ENCODE results near the gene RASSF9. TPM values are rescaled to one million over a fixed set of nuclear protein-coding genes. Genes with fewer than 3 reads are reported as not detected.

Gene RASSF9
- total and polyA plus RNA-seq, 7 experiments from 2014 or later: not detected

DNA sequence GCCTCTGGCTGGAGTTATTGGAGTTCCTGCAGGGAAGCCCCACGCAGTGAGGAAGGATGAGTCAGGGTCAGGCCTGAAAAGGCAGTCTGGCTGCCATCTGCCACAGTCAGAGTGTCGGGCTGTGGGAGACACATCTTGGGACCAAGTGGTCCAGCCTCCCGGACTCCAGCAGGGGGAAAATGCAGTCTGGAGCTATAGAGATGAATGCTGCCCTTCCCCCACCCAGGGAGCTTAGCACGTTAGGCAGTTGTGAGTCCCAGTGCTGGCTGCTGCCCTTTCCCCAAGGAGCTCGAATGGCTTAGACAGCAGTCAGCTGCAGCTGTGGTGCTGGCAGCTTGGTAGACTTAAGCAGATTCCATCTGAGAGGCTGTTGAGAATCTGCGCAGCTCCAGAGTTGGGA lies 29.7 kb upstream of the RASSF9 start:
- Histone ChIP-seq H3K9me3 (ENCODE audit: control insufficient read depth in 2 of 3, low read length in 3 of 3) (no peaks in the 10 kb centered on the region), H3K36me3 (ENCODE audit: control insufficient read depth in 2 of 3, insufficient read depth in 3 of 3, low read length in 3 of 3) (no peaks in the 10 kb centered on the region), H3K27ac (ENCODE audit: low read depth, low read length) (no peak overlapping the region), H3K4me3 (ENCODE audit: low read length) (no peak overlapping the region), H3K27me3 (ENCODE audit: control insufficient read depth in 2 of 2, insufficient read depth in 2 of 2, low read length in 2 of 2) (no peaks in the 10 kb centered on the region), H3K4me1 (ENCODE audit: control insufficient read depth in 2 of 2, insufficient read depth in 2 of 2, low read length in 2 of 2) (no peaks in the 10 kb centered on the region)
- Mint-ChIP-seq H3K9me3 (peaks cover 0 to 8% (median 0%) of the 10 kb centered on the region in 11 donors), H3K4me1 (no peaks in the 10 kb centered on the region), H3K36me3 (no peaks in the 10 kb centered on the region), H3K27me3 (peaks cover 0 to 2% (median 0%) of the 10 kb centered on the region in 5 donors), H3K27ac (no peak overlapping the region), H3K4me3 (no peak overlapping the region)
- ATAC-seq (no peak), DNase-seq (no peak)
- CTCF ChIA-PET: no interaction called here
- intact Hi-C loops (cut with micrococcal nuclease): no loop called here
- POLR2A ChIA-PET: no interaction called here

DNA sequence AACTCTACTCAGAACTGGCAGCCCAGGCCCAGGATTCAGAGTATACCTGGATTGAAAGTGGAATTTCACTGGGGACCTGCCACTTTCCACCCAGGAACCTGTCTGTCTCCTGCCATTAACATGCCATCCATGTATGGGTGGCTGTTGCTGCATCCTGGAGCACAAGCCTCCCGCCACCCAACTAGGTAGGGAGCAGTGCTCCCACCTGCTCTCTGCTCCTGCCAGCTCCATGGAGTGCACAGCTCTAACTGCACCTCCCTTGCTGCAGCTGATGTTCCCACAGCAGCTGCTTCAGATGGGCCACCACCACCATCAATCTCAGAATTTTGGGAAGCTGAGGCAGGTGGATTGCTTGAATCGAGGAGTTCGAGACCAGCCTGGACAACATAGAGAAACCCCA lies 20.8 kb upstream of the RASSF9 start:
- Histone ChIP-seq H3K4me1 (ENCODE audit: control insufficient read depth in 2 of 2, insufficient read depth in 2 of 2, low read length in 2 of 2) (no peaks in the 10 kb centered on the region), H3K4me3 (ENCODE audit: low read length) (no peak overlapping the region), H3K36me3 (ENCODE audit: control insufficient read depth in 2 of 3, insufficient read depth in 3 of 3, low read length in 3 of 3) (no peaks in the 10 kb centered on the region), H3K9me3 (ENCODE audit: control insufficient read depth in 2 of 3, low read length in 3 of 3) (no peaks in the 10 kb centered on the region), H3K27ac (ENCODE audit: low read depth, low read length) (no peak overlapping the region), H3K27me3 (ENCODE audit: control insufficient read depth in 2 of 2, insufficient read depth in 2 of 2, low read length in 2 of 2) (no peaks in the 10 kb centered on the region)
- no peaks in the 10 kb centered on the region for H3K27me3 Mint-ChIP-seq
- peaks cover 0 to 10% (median 0%) of the 10 kb centered on the region in 11 donors for H3K9me3 Mint-ChIP-seq
- H3K27ac Mint-ChIP-seq: no peak overlapping the region
- CTCF ChIA-PET: no interaction called here
- no peaks in the 10 kb centered on the region for H3K4me1 Mint-ChIP-seq
- POLR2A ChIA-PET: no interaction called here
- peaks cover 0 to 1% (median 0%) of the 10 kb centered on the region in 5 donors for H3K36me3 Mint-ChIP-seq
- DNase-seq: no peak
- intact Hi-C loops (cut with micrococcal nuclease): no loop called here
- no peak overlapping the region for H3K4me3 Mint-ChIP-seq
- no peak for ATAC-seq

DNA sequence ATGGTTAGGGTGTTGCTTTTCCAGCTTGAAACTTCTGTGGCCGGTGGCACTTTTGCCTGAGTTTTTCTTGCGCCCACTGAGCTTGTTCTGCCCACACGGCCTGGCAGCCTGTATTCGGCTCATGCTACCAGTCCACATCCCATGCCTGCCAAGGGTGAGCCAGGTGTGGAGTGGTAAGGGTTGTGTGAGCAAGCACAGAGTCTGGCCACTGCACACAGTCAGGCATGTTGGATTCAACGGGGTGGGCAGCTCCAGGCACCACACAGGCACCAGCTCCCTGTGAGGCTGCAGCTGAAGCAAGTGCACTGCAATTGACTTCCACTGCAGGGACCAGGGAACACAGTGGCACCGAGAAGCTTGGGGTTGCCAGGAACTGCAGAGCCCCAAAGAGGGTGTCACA lies 19.1 kb upstream of the RASSF9 start:
- no peak overlapping the region for H3K4me3 Mint-ChIP-seq
- ATAC-seq (no peak), DNase-seq (no peak)
- H3K4me3 ChIP-seq (ENCODE audit: low read length): no peak overlapping the region
- H3K36me3 Mint-ChIP-seq: peaks cover 0 to 3% (median 0%) of the 10 kb centered on the region in 5 donors
- no peaks in the 10 kb centered on the region for H3K4me1 Mint-ChIP-seq
- ChIA-PET POLR2A (no interaction called here), CTCF (no interaction called here)
- H3K9me3 Mint-ChIP-seq: peaks cover 0 to 5% (median 0%) of the 10 kb centered on the region in 11 donors
- no peaks in the 10 kb centered on the region for H3K9me3 ChIP-seq (ENCODE audit: control insufficient read depth in 2 of 3, low read length in 3 of 3)
- no peaks in the 10 kb centered on the region for H3K4me1 ChIP-seq (ENCODE audit: control insufficient read depth in 2 of 2, insufficient read depth in 2 of 2, low read length in 2 of 2)
- no peak overlapping the region for H3K27ac Mint-ChIP-seq
- intact Hi-C loops (cut with micrococcal nuclease): no loop called here
- no peaks in the 10 kb centered on the region for H3K36me3 ChIP-seq (ENCODE audit: control insufficient read depth in 2 of 3, insufficient read depth in 3 of 3, low read length in 3 of 3)
- H3K27me3 ChIP-seq (ENCODE audit: control insufficient read depth in 2 of 2, insufficient read depth in 2 of 2, low read length in 2 of 2): no peaks in the 10 kb centered on the region
- no peaks in the 10 kb centered on the region for H3K27me3 Mint-ChIP-seq
- no peak overlapping the region for H3K27ac ChIP-seq (ENCODE audit: low read depth, low read length)

DNA sequence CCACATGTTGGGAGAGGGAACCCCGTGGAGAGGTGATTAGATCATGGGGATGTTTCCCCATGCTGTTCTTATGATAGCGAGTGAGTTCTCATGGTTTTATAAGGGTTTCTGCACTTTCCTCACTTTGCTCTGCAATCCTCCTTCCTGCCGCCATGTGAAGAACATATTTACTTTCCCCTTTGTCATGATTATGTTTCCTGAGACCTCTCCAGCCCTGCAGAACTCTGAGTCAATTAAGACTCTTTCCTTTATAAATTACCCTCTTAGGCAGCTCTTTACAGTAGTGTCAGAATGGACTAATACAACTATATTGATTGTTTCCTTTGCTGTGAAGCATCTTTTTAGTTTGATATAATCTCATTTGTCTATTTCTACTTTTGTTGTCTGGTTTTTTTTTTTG lies 13.1 kb upstream of the RASSF9 start:
- ATAC-seq (no peak), DNase-seq (no peak)
- Mint-ChIP-seq H3K27ac (no peak overlapping the region), H3K36me3 (peaks cover 0 to 3% (median 0%) of the 10 kb centered on the region in 5 donors), H3K4me3 (no peak overlapping the region), H3K27me3 (no peaks in the 10 kb centered on the region), H3K9me3 (peaks cover 0 to 4% (median 0%) of the 10 kb centered on the region in 11 donors), H3K4me1 (no peaks in the 10 kb centered on the region)
- Histone ChIP-seq H3K4me1 (ENCODE audit: control insufficient read depth in 2 of 2, insufficient read depth in 2 of 2, low read length in 2 of 2) (no peaks in the 10 kb centered on the region), H3K4me3 (ENCODE audit: low read length) (no peak overlapping the region), H3K27me3 (ENCODE audit: control insufficient read depth in 2 of 2, insufficient read depth in 2 of 2, low read length in 2 of 2) (no peaks in the 10 kb centered on the region), H3K27ac (ENCODE audit: low read depth, low read length) (no peak overlapping the region), H3K9me3 (ENCODE audit: control insufficient read depth in 2 of 3, low read length in 3 of 3) (no peaks in the 10 kb centered on the region), H3K36me3 (ENCODE audit: control insufficient read depth in 2 of 3, insufficient read depth in 3 of 3, low read length in 3 of 3) (no peaks in the 10 kb centered on the region)
- ChIA-PET CTCF (no interaction called here), POLR2A (no interaction called here)
- intact Hi-C loops (cut with micrococcal nuclease): no loop called here

DNA sequence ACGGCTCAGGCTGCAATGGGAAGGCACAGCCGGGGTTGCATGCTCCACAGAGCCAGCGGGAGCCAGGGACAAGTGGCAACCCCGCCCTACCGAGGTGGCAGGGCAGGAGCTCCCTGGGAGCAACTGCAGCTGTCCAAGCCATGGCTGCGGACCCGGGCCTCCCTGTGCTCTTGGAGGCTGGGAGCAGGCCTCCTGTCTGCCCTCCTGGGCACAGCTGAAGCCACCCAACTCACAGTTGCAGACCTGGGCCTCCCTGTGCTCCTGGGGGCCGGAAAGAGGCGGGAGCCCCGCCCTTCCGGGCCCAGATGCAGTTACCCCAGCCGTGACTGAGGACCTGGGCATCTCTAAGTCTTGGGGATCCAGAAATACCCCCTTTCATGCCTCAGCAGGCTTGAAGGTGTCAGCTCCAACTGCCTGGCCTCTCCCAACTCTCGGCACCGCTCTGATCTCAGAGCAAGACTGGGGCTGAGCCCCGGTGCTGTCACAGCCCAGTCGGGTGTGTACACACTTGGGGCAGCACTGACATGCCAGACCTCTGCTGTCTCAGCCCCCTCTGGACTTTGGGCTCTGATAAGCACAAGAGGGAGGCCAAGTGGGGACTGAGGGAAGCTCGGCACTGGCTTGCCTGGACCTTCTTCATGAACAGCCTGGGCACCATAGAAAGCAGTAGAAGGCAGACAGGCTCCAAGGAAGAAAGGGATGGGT lies 7.5 kb upstream of the RASSF9 start:
- Histone ChIP-seq H3K27ac (ENCODE audit: low read depth, low read length) (no peak overlapping the region), H3K36me3 (ENCODE audit: control insufficient read depth in 2 of 3, insufficient read depth in 3 of 3, low read length in 3 of 3) (no peaks in the 10 kb centered on the region), H3K27me3 (ENCODE audit: control insufficient read depth in 2 of 2, insufficient read depth in 2 of 2, low read length in 2 of 2) (no peaks in the 10 kb centered on the region), H3K9me3 (ENCODE audit: control insufficient read depth in 2 of 3, low read length in 3 of 3) (no peaks in the 10 kb centered on the region), H3K4me1 (ENCODE audit: control insufficient read depth in 2 of 2, insufficient read depth in 2 of 2, low read length in 2 of 2) (no peaks in the 10 kb centered on the region), H3K4me3 (ENCODE audit: low read length) (no peak overlapping the region)
- Mint-ChIP-seq H3K4me1 (no peaks in the 10 kb centered on the region), H3K27me3 (no peaks in the 10 kb centered on the region), H3K36me3 (no peaks in the 10 kb centered on the region), H3K9me3 (peaks cover 0 to 4% (median 0%) of the 10 kb centered on the region in 11 donors), H3K27ac (no peak overlapping the region), H3K4me3 (no peak overlapping the region)
- ChIA-PET POLR2A (no interaction called here), CTCF (no interaction called here)
- intact Hi-C loops (cut with micrococcal nuclease): no loop called here
- DNase-seq: no peak
- ATAC-seq: no peak

DNA sequence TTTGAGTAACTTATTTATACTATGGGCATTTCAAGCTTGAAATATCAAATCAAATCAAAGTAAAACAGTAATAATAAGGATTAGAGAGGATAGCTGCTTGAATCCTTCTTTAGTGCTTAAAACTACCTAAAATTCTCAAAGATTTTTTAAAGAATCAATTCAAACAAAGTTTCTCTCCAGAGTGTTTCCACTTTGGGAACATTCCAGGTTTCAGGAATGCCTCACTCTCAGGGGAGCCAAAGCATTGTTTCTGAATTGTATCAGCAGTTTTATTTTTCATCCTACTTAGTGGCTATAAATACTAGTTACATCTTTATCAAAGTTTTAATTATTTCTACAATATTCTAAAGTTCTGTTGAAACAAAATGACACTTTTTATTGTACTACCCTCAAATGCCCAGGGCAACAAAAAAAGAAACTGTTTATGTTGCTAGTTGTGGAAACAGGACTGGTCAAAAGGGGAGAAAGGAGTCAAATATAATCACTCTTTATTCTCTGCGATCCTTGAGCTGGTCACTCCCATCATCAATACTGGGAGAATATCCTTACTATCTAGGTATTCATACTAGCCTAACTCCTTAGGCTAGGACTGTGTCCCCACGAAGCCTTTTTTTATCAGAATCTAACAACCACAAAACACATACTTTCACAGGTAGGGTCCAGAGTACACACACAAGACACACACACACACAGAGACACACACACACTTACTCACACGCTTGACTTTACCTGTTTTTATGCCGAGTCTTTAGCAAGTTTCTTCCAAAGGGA lies 598 bp downstream of the RASSF9 start:
- Mint-ChIP-seq H3K4me1 (no peaks in the 10 kb centered on the region), H3K27ac (no peak overlapping the region), H3K36me3 (no peaks in the 10 kb centered on the region), H3K9me3 (no peaks in the 10 kb centered on the region), H3K27me3 (no peaks in the 10 kb centered on the region), H3K4me3 (no peak overlapping the region)
- ChIA-PET CTCF (no interaction called here), POLR2A (no interaction called here)
- ATAC-seq: no peak
- Histone ChIP-seq H3K9me3 (ENCODE audit: control insufficient read depth in 2 of 3, low read length in 3 of 3) (no peaks in the 10 kb centered on the region), H3K27ac (ENCODE audit: low read depth, low read length) (no peak overlapping the region), H3K36me3 (ENCODE audit: control insufficient read depth in 2 of 3, insufficient read depth in 3 of 3, low read length in 3 of 3) (no peaks in the 10 kb centered on the region), H3K4me3 (ENCODE audit: low read length) (no peak overlapping the region), H3K27me3 (ENCODE audit: control insufficient read depth in 2 of 2, insufficient read depth in 2 of 2, low read length in 2 of 2) (no peaks in the 10 kb centered on the region), H3K4me1 (ENCODE audit: control insufficient read depth in 2 of 2, insufficient read depth in 2 of 2, low read length in 2 of 2) (no peaks in the 10 kb centered on the region)
- no peak for DNase-seq
- intact Hi-C loops (cut with micrococcal nuclease): no loop called here

DNA sequence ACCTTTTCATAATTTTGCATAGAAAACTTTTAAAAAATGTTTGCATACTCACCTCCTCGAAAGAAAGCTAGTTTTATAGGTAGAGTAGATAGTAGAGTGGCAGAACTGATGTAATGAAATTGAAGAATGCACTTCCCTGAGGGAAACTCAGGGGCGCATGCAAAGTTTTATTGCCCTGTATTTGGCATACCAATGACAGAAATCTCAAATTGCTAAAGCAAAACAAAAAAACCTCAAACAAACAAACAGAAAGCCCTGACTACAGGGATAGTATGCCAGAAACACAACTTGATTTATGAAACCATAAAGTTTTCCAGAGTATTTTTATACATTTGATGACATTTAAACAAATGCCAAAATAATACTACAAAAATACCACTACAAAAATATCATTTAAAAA lies 1.8 kb downstream of the RASSF9 start:
- Mint-ChIP-seq H3K27ac (no peak overlapping the region), H3K9me3 (no peaks in the 10 kb centered on the region), H3K36me3 (no peaks in the 10 kb centered on the region), H3K27me3 (no peaks in the 10 kb centered on the region), H3K4me1 (no peaks in the 10 kb centered on the region), H3K4me3 (no peak overlapping the region)
- DNase-seq: no peak
- intact Hi-C loops (cut with micrococcal nuclease): no loop called here
- no peak for ATAC-seq
- Histone ChIP-seq H3K4me1 (ENCODE audit: control insufficient read depth in 2 of 2, insufficient read depth in 2 of 2, low read length in 2 of 2) (no peaks in the 10 kb centered on the region), H3K4me3 (ENCODE audit: low read length) (no peak overlapping the region), H3K9me3 (ENCODE audit: control insufficient read depth in 2 of 3, low read length in 3 of 3) (no peaks in the 10 kb centered on the region), H3K27ac (ENCODE audit: low read depth, low read length) (no peak overlapping the region), H3K27me3 (ENCODE audit: control insufficient read depth in 2 of 2, insufficient read depth in 2 of 2, low read length in 2 of 2) (no peaks in the 10 kb centered on the region), H3K36me3 (ENCODE audit: control insufficient read depth in 2 of 3, insufficient read depth in 3 of 3, low read length in 3 of 3) (no peaks in the 10 kb centered on the region)
- CTCF ChIA-PET: no interaction called here
- POLR2A ChIA-PET: no interaction called here
